K562 (cell line): Measurements from ENCODE around the gene IQGAP3. TPM values are rescaled to one million over a fixed set of nuclear protein-coding genes. Genes with fewer than 3 reads are reported as not detected.

Source experiments
- ATAC-seq: fragments of 200-7000 bp; cut with Tn5 transposase; 3 replicates; pipeline ENCODE4 v1.9.1; 2020; ENCODE audit warnings: moderate library complexity
- BruUV-seq: library from RNA; stranded (reverse); fragments of 400-500 nt; replicated peaks from 2 replicates; lab custom pipeline; 2021; lab: Mats Ljungman, UMichigan
- CTCF ChIA-PET: fragments of 300-600 bp; formaldehyde crosslinking; extraction: SDS; loops from one replicate; lab custom pipeline; 2021; ENCODE audit warnings: low intra/inter-chr PET ratio; lab: Yijun Ruan, JAX
- POLR2A ChIA-PET: fragments of 300-600, 350-650 bp; sonication (Branson Sonifier 250); formaldehyde crosslinking; extraction: SDS; loops from one replicate; lab custom pipeline; 2021; ENCODE audit warnings: antibody characterized with exemption, inconsistent platforms; lab: Yijun Ruan, JAX
- DNase-seq, 4 experiments: peaks; one replicate each; pipeline versions ENCODE4 v3.0.0 to v3.0.0-alpha.2; 2011 to 2018; ENCODE audit warnings: low spot score in 3 of 4, mixed read lengths in 3 of 4; ENCODE audit errors: extremely low read depth in 1 of 4
- FAIRE-seq: peaks from 2 replicates; lab custom pipeline; 2011; peaks lifted over from hg19 to GRCh38; lab: Jason Lieb, UNC
- H2AFZ ChIP-seq: 2 replicates; pipeline ENCODE4 v1.6.0; 2011; ENCODE audit warnings: low read depth, low read length, control low read depth, inconsistent platforms
- H3K27ac ChIP-seq: fragments of 200-600 bp; 3 replicates; pipeline ENCODE4 v1.8.0; 2011; ENCODE audit warnings: low read depth, mild to moderate bottlenecking, control low read depth, inconsistent platforms, low read length, moderate library complexity, mixed read lengths; ENCODE audit errors: extremely low read depth
- H3K27me3 ChIP-seq, 2 experiments: fragments of 300-600 bp in 1 of 2; 2 replicates in 1 of 2; 3 replicates in 1 of 2; pipeline versions ENCODE4 v1.6.0 to v1.8.0; 2011; ENCODE audit warnings: inconsistent platforms in 2 of 2, low read length in 2 of 2, mild to moderate bottlenecking in 1 of 2, mixed read lengths in 1 of 2, moderate library complexity in 1 of 2; ENCODE audit not compliant: control insufficient read depth in 2 of 2, insufficient read depth in 2 of 2
- H3K36me3 ChIP-seq: fragments of 300-600 bp; 3 replicates; pipeline ENCODE4 v1.8.0; 2011; ENCODE audit warnings: mild to moderate bottlenecking, low read length, inconsistent platforms; ENCODE audit not compliant: control insufficient read depth, insufficient read depth
- H3K4me1 ChIP-seq, 2 experiments: fragments of 200-600 bp in 1 of 2; replicated peaks in 1 of 2; 2 replicates in 1 of 2; 3 replicates in 1 of 2; pipeline versions ENCODE4 v1.5.1 to v1.8.0; 2011; ENCODE audit warnings: inconsistent platforms in 2 of 2, low read length in 2 of 2, mild to moderate bottlenecking in 1 of 2, mixed read lengths in 1 of 2, moderate library complexity in 1 of 2; ENCODE audit not compliant: control insufficient read depth in 2 of 2, insufficient read depth in 2 of 2
- H3K4me2 ChIP-seq: 2 replicates; pipeline ENCODE4 v1.6.1; 2011; ENCODE audit warnings: low read length, control low read depth, inconsistent platforms, mixed read lengths; ENCODE audit not compliant: insufficient read depth
- H3K4me3 ChIP-seq: fragments of 200-600 bp; sonication (generic), shearing (Covaris generic); 2 replicates; pipeline ENCODE4 v1.5.1; 2016; ENCODE audit warnings: control low read depth, inconsistent platforms
- H3K79me2 ChIP-seq: fragments of 200-600 bp; 3 replicates; pipeline ENCODE4 v1.8.0; 2011; ENCODE audit warnings: low read length, inconsistent platforms; ENCODE audit not compliant: control insufficient read depth, insufficient read depth
- H3K9ac ChIP-seq, 2 experiments: 2 replicates each; pipeline versions ENCODE4 v1.6.0 to v1.6.1; 2011; ENCODE audit warnings: low read depth in 2 of 2, low read length in 2 of 2, control low read depth in 1 of 2, inconsistent platforms in 1 of 2, mild to moderate bottlenecking in 1 of 2, mixed read lengths in 1 of 2; ENCODE audit not compliant: insufficient read depth in 1 of 2
- H3K9me1 ChIP-seq: one replicate; pipeline ENCODE4 v1.6.0; 2011; ENCODE audit warnings: inconsistent platforms, mild to moderate bottlenecking, low read length, moderate library complexity; ENCODE audit not compliant: control insufficient read depth, insufficient read depth
- H3K9me3 ChIP-seq: replicated peaks from 2 replicates; pipeline ENCODE4 v1.5.1; 2011; ENCODE audit warnings: low read depth, low read length, inconsistent platforms; ENCODE audit not compliant: control insufficient read depth, insufficient read depth
- H4K20me1 ChIP-seq: replicated peaks from 2 replicates; pipeline ENCODE4 v1.6.1; 2011; ENCODE audit warnings: low read length, inconsistent platforms, mixed read lengths; ENCODE audit not compliant: control insufficient read depth, insufficient read depth
- ARID1B ChIP-seq: fragments of 450-650 bp; IDR thresholded peaks from 2 replicates; pipeline ENCODE4 v1.6.1; 2016; ENCODE audit warnings: antibody characterized with exemption, mild to moderate bottlenecking, inconsistent platforms
- ARNT ChIP-seq, 2 experiments: fragments of 450-650 bp; IDR thresholded peaks; 2 replicates each; pipeline ENCODE4 v1.6.1; 2016; ENCODE audit warnings: mild to moderate bottlenecking in 1 of 2
- NEUROD1 ChIP-seq: fragments of 150-350 bp; IDR thresholded peaks from 2 replicates; pipeline ENCODE4 v1.6.1; 2014; ENCODE audit warnings: borderline replicate concordance, low read length, low read depth; ENCODE audit not compliant: partially characterized antibody
- SMC3 ChIP-seq: conservative IDR thresholded peaks from 2 replicates; pipeline ENCODE4 v1.6.1; 2011; ENCODE audit warnings: low read depth, low read length, improper control_type of control experiment; ENCODE audit not compliant: insufficient read depth
- TAL1 ChIP-seq: fragments of 450-650 bp; IDR thresholded peaks from 2 replicates; pipeline ENCODE4 v1.6.1; 2016; ENCODE audit warnings: mild to moderate bottlenecking
- ZFP30 ChIP-seq: fragments of 250-450 bp; sonication (Bioruptor Pico); IDR thresholded peaks from 2 replicates; pipeline ENCODE4 v1.8.0; 2022; ENCODE audit warnings: moderate library complexity, mild to moderate bottlenecking, inconsistent platforms, borderline replicate concordance
- ZNF347 ChIP-seq: fragments of 450-650 bp; formaldehyde crosslinking; IDR thresholded peaks from 2 replicates; pipeline ENCODE4 v1.4.0; 2020; ENCODE audit warnings: low read depth, mild to moderate bottlenecking, moderate library complexity
- WGBS: fragments of 100-300 bp; shearing (Covaris generic); methylation state at CpG from one replicate; pipeline ENCODE4 v1.1.6; 2016; ENCODE audit warnings: low coverage, mixed read lengths; ENCODE audit not compliant: insufficient coverage; ENCODE audit errors: missing lambda C conversion rate; 5-methylcytosine and 5-hydroxymethylcytosine counted together
- in situ Hi-C: fragments of 300-500 bp; cut with MboI; formaldehyde crosslinking; loops from 4 replicates; pipeline ENCODE4 v1.15.0; 2018; ENCODE audit warnings: inconsistent platforms, mixed read lengths
- intact Hi-C: fragments of 100-400 bp; cut with micrococcal nuclease; formaldehyde crosslinking; loops from 2 replicates; pipeline ENCODE4 v1.14.2; 2022
- polyA plus RNA-seq, 8 experiments: library from polyadenylated mRNA; depleted of rRNA in 4 of 8; stranded (reverse) in 5 of 8; unstranded in 3 of 8; fragments of >200 nt; fragmentation: Nextera tagmentation in 2 of 8; fragmentation: Illumina TruSeq in 1 of 8; extraction: Ambion mirVana in 2 of 8; extraction: Trizol in 1 of 8; gene quantifications; 2 replicates each; pipeline versions ENCODE4 v1.2.1 to v1.2.3, GENCODE V29; 2011 to 2014; ENCODE audit warnings: inconsistent platforms in 1 of 8, missing spikeins in 1 of 8
- total RNA-seq, 7 experiments: library from RNA; depleted of rRNA in 6 of 7; stranded (reverse); fragments of >200 nt in 6 of 7; fragmentation: Illumina TruSeq in 2 of 7; extraction: Trizol in 2 of 7; gene quantifications; 2 replicates each; pipeline versions ENCODE4 v1.2.1 to v1.2.3, GENCODE V29; 2011 to 2021; ENCODE audit warnings: low replicate concordance in 1 of 7
- TF ChIP-seq, protein P1 (sequence below), 2 experiments: fragments of 450-650 bp; conservative IDR thresholded peaks; 2 replicates each; pipeline ENCODE4 v1.6.1; 2017; ENCODE audit warnings: mild to moderate bottlenecking in 2 of 2, moderate library complexity in 2 of 2
- TF ChIP-seq, protein P2 (sequence below): sonication (generic); formaldehyde crosslinking; IDR thresholded peaks from 2 replicates; pipeline ENCODE4 v1.4.0; 2020; ENCODE audit warnings: mild to moderate bottlenecking, missing genetic modification reagents
- TF ChIP-seq, protein P3 (sequence below): fragments of 250-450 bp; sonication (Bioruptor Pico); IDR thresholded peaks from 2 replicates; pipeline ENCODE4 v1.5.0; 2020; ENCODE audit warnings: mild to moderate bottlenecking
- TF ChIP-seq, protein P4 (sequence below): sonication (generic); formaldehyde crosslinking; IDR thresholded peaks from 2 replicates; pipeline ENCODE4 v1.8.1; 2023; ENCODE audit warnings: mild to moderate bottlenecking, missing genetic modification reagents
- TF ChIP-seq, protein P5 (sequence below): sonication (generic); formaldehyde crosslinking; IDR thresholded peaks from 2 replicates; pipeline ENCODE4 v1.9.0; 2022; ENCODE audit warnings: mild to moderate bottlenecking, missing genetic modification reagents

Gene IQGAP3
- total and polyA plus RNA-seq, 9 of the 15 experiments (the other 6 are each of a cell fraction or from before 2014, with no cell fraction given): 1.4 to 16.6 (median 11.9) TPM

DNA sequence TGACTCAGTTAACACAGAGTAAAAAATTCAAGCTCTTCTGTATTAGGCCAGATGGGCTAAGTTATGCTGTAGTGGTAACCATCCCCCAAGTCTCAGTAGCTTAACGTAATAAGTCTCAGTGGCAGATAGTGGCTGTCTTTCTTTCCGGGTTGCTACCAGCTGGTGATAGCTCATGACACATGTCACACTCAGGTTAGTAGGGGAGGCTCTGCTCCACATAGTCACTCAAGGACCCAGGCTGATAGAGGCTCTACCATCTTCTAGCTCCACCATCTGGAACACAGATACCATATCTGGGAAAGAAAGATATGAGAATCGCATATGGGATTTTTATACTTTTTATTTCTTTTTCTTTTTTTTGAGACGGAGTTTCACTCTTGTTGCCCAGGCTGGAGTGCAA is 55.5 kb downstream of the IQGAP3 start:
- DNase-seq (peak in 2 of 4 experiments; percentile 41 to 64), FAIRE-seq (no peak), ATAC-seq (peak; percentile 74)
- no TSS peak for BruUV-seq
- in situ Hi-C loops (no loop called here), intact Hi-C loops (no loop called here)
- H3K4me2 ChIP-seq: no peak overlapping the region
- H3K9me1 ChIP-seq: no peaks in the 10 kb centered on the region
- no peaks in the 10 kb centered on the region for H3K79me2 ChIP-seq
- POLR2A ChIA-PET: interaction anchor here (0.7 to 1.3 kb wide), 3 partner anchors 8 to 26 kb away, joined by 3 to 4 read pairs (median 3); no protein-coding TSS in a partner anchor
- CTCF ChIA-PET: interaction anchor here (0.6 kb wide), 1 partner anchor 210 kb away, joined by 3 read pairs; no protein-coding TSS in a partner anchor
- H3K4me3 ChIP-seq: no peak overlapping the region
- H3K36me3 ChIP-seq: no peaks in the 10 kb centered on the region
- H4K20me1 ChIP-seq: no peaks in the 10 kb centered on the region
- H3K27ac ChIP-seq: no peak overlapping the region
- no peaks in the 10 kb centered on the region for H3K9me3 ChIP-seq
- H3K27me3 ChIP-seq: peaks cover 0 to 5% of the 10 kb centered on the region in 2 experiments; a peak in 2 of 5 replicates
- no peak overlapping the region for H3K9ac ChIP-seq
- H3K4me1 ChIP-seq: peaks cover 0 to 2% of the 10 kb centered on the region in 2 experiments; a peak in 1 of 5 replicates
- H2AFZ ChIP-seq: 0 out of 2 replicates have a peak overlapping the region, but pooled peaks have one; percentile 33
- WGBS: 21% methylated on average over 4 of the region's 4 CpGs
- no peak for TF ChIP-seq SMC3
- TF ChIP-seq ARID1B: peak; percentile 62
- TF ChIP-seq, protein P1, sequence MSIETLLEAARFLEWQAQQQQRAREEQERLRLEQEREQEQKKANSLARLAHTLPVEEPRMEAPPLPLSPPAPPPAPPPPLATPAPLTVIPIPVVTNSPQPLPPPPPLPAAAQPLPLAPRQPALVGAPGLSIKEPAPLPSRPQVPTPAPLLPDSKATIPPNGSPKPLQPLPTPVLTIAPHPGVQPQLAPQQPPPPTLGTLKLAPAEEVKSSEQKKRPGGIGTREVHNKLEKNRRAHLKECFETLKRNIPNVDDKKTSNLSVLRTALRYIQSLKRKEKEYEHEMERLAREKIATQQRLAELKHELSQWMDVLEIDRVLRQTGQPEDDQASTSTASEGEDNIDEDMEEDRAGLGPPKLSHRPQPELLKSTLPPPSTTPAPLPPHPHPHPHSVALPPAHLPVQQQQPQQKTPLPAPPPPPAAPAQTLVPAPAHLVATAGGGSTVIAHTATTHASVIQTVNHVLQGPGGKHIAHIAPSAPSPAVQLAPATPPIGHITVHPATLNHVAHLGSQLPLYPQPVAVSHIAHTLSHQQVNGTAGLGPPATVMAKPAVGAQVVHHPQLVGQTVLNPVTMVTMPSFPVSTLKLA (conservative IDR thresholded peaks at IDR 0.05): peak in 1 of 2 experiments; percentile 42; a peak in 1 of 4 replicates
- TF ChIP-seq, protein P2, sequence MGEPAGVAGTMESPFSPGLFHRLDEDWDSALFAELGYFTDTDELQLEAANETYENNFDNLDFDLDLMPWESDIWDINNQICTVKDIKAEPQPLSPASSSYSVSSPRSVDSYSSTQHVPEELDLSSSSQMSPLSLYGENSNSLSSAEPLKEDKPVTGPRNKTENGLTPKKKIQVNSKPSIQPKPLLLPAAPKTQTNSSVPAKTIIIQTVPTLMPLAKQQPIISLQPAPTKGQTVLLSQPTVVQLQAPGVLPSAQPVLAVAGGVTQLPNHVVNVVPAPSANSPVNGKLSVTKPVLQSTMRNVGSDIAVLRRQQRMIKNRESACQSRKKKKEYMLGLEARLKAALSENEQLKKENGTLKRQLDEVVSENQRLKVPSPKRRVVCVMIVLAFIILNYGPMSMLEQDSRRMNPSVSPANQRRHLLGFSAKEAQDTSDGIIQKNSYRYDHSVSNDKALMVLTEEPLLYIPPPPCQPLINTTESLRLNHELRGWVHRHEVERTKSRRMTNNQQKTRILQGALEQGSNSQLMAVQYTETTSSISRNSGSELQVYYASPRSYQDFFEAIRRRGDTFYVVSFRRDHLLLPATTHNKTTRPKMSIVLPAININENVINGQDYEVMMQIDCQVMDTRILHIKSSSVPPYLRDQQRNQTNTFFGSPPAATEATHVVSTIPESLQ: no peak
- TF ChIP-seq TAL1: peak; percentile 65
- TF ChIP-seq, protein P3, sequence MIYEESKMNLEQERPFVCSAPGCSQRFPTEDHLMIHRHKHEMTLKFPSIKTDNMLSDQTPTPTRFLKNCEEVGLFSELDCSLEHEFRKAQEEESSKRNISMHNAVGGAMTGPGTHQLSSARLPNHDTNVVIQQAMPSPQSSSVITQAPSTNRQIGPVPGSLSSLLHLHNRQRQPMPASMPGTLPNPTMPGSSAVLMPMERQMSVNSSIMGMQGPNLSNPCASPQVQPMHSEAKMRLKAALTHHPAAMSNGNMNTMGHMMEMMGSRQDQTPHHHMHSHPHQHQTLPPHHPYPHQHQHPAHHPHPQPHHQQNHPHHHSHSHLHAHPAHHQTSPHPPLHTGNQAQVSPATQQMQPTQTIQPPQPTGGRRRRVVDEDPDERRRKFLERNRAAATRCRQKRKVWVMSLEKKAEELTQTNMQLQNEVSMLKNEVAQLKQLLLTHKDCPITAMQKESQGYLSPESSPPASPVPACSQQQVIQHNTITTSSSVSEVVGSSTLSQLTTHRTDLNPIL (CRISPR knock-in tag): no peak
- TF ChIP-seq ZFP30: no peak
- TF ChIP-seq ARNT (IDR thresholded peaks at IDR 0.05): no peak
- no peak for TF ChIP-seq NEUROD1
- TF ChIP-seq, protein P4, sequence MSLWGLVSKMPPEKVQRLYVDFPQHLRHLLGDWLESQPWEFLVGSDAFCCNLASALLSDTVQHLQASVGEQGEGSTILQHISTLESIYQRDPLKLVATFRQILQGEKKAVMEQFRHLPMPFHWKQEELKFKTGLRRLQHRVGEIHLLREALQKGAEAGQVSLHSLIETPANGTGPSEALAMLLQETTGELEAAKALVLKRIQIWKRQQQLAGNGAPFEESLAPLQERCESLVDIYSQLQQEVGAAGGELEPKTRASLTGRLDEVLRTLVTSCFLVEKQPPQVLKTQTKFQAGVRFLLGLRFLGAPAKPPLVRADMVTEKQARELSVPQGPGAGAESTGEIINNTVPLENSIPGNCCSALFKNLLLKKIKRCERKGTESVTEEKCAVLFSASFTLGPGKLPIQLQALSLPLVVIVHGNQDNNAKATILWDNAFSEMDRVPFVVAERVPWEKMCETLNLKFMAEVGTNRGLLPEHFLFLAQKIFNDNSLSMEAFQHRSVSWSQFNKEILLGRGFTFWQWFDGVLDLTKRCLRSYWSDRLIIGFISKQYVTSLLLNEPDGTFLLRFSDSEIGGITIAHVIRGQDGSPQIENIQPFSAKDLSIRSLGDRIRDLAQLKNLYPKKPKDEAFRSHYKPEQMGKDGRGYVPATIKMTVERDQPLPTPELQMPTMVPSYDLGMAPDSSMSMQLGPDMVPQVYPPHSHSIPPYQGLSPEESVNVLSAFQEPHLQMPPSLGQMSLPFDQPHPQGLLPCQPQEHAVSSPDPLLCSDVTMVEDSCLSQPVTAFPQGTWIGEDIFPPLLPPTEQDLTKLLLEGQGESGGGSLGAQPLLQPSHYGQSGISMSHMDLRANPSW (CRISPR knock-in tag): no peak
- TF ChIP-seq, protein P5, sequence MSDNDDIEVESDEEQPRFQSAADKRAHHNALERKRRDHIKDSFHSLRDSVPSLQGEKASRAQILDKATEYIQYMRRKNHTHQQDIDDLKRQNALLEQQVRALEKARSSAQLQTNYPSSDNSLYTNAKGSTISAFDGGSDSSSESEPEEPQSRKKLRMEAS (CRISPR knock-in tag): 0 out of 2 replicates have a peak, but pooled peaks have one; percentile 17
- no peak for TF ChIP-seq ZNF347 (CRISPR knock-in tag)
